H9 (cell line): ENCODE data around the gene DUSP10. TPM values are rescaled to one million over a fixed set of nuclear protein-coding genes. Genes with fewer than 3 reads are reported as not detected.

Source experiments
- DNase-seq: peaks from one replicate; pipeline ENCODE4 v3.0.0-alpha.2; 2017
- H2AFZ ChIP-seq: one replicate; pipeline ENCODE4 v1.6.1; 2013; ENCODE audit warnings: mild to moderate bottlenecking, low read length, control low read depth, moderate library complexity
- H2AK5ac ChIP-seq: 2 replicates; pipeline ENCODE4 v1.6.1; 2013; ENCODE audit warnings: low read length, control low read depth, mixed read lengths; ENCODE audit not compliant: insufficient read length
- H2BK120ac ChIP-seq: one replicate; pipeline ENCODE4 v1.6.1; 2013; ENCODE audit warnings: low read depth, mild to moderate bottlenecking, low read length, control low read depth, inconsistent platforms; ENCODE audit not compliant: poor library complexity, severe bottlenecking
- H2BK12ac ChIP-seq: 2 replicates; pipeline ENCODE4 v1.6.1; 2013; ENCODE audit warnings: low read length, control low read depth, mixed read lengths, low read depth; ENCODE audit not compliant: insufficient read length
- H2BK15ac ChIP-seq: 2 replicates; pipeline ENCODE4 v1.6.1; 2013; ENCODE audit warnings: low read depth, low read length, control low read depth
- H2BK20ac ChIP-seq: one replicate; pipeline ENCODE4 v1.6.1; 2013; ENCODE audit warnings: low read depth, mild to moderate bottlenecking, low read length, control low read depth, inconsistent platforms; ENCODE audit not compliant: poor library complexity, severe bottlenecking
- H2BK5ac ChIP-seq: 2 replicates; pipeline ENCODE4 v1.6.1; 2013; ENCODE audit warnings: low read length, control low read depth, mixed read lengths; ENCODE audit not compliant: insufficient read length
- H3K14ac ChIP-seq: 2 replicates; pipeline ENCODE4 v1.6.1; 2013; ENCODE audit warnings: low read length, control low read depth; ENCODE audit not compliant: insufficient read depth
- H3K18ac ChIP-seq: 2 replicates; pipeline ENCODE4 v1.6.1; 2013; ENCODE audit warnings: low read depth, mild to moderate bottlenecking, mixed read lengths, low read length, control low read depth; ENCODE audit not compliant: insufficient read length
- H3K23ac ChIP-seq: 2 replicates; pipeline ENCODE4 v1.6.1; 2013; ENCODE audit warnings: low read length, control low read depth, mixed read lengths, low read depth; ENCODE audit not compliant: insufficient read length
- H3K23me2 ChIP-seq: 2 replicates; pipeline ENCODE4 v1.6.1; 2013; ENCODE audit warnings: low read depth, mild to moderate bottlenecking, mixed read lengths, low read length, control low read depth; ENCODE audit not compliant: insufficient read length, poor library complexity, severe bottlenecking
- H3K27ac ChIP-seq: 2 replicates; pipeline ENCODE4 v1.5.1; 2013; ENCODE audit warnings: low read length, control low read depth, mixed read lengths, low read depth; ENCODE audit not compliant: insufficient read length
- H3K27me3 ChIP-seq: 2 replicates; pipeline ENCODE4 v1.6.1; 2013; ENCODE audit warnings: low read length, control low read depth, inconsistent platforms; ENCODE audit not compliant: insufficient read depth
- H3K4ac ChIP-seq: 2 replicates; pipeline ENCODE4 v1.6.1; 2013; ENCODE audit warnings: low read depth, mild to moderate bottlenecking, control low read depth, inconsistent platforms, low read length, moderate library complexity
- H3K4me1 ChIP-seq: 2 replicates; pipeline ENCODE4 v1.6.1; 2013; ENCODE audit warnings: low read length, control low read depth, inconsistent platforms; ENCODE audit not compliant: insufficient read depth
- H3K4me2 ChIP-seq: 2 replicates; pipeline ENCODE4 v1.6.1; 2013; ENCODE audit warnings: low read length, control low read depth, mixed read lengths; ENCODE audit not compliant: insufficient read length, insufficient read depth
- H3K56ac ChIP-seq: 2 replicates; pipeline ENCODE4 v1.6.1; 2013; ENCODE audit warnings: low read depth, mild to moderate bottlenecking, mixed read lengths, low read length, control low read depth; ENCODE audit not compliant: insufficient read length
- H3K79me1 ChIP-seq: 2 replicates; pipeline ENCODE4 v1.6.1; 2013; ENCODE audit warnings: low read depth, mild to moderate bottlenecking, moderate library complexity, low read length, control low read depth, inconsistent platforms; ENCODE audit not compliant: insufficient read depth, poor library complexity, severe bottlenecking
- H3K79me2 ChIP-seq: 2 replicates; pipeline ENCODE4 v1.6.1; 2013; ENCODE audit warnings: low read length, control low read depth, inconsistent platforms; ENCODE audit not compliant: insufficient read depth
- H3K9ac ChIP-seq: 2 replicates; pipeline ENCODE4 v1.6.1; 2013; ENCODE audit warnings: low read length, control low read depth, mixed read lengths; ENCODE audit not compliant: insufficient read length; ENCODE audit errors: extremely low read depth
- H3K9me3 ChIP-seq: one replicate; pipeline ENCODE4 v1.6.1; 2013; ENCODE audit warnings: low read depth, low read length, inconsistent platforms; ENCODE audit not compliant: control insufficient read depth
- H3T11ph ChIP-seq: one replicate; pipeline ENCODE4 v1.6.1; 2013; ENCODE audit warnings: mild to moderate bottlenecking, low read length, control low read depth, inconsistent platforms
- H4K20me1 ChIP-seq: one replicate; pipeline ENCODE4 v1.6.1; 2013; ENCODE audit not compliant: control insufficient read depth, insufficient read length, insufficient read depth
- H4K5ac ChIP-seq: 2 replicates; pipeline ENCODE4 v1.6.1; 2013; ENCODE audit warnings: low read depth, mild to moderate bottlenecking, mixed read lengths, low read length, control low read depth; ENCODE audit not compliant: insufficient read length
- H4K8ac ChIP-seq: replicated peaks from 2 replicates; pipeline ENCODE4 v1.6.1; 2013; ENCODE audit warnings: low read length, control low read depth, mixed read lengths, low read depth; ENCODE audit not compliant: insufficient read length
- H4K91ac ChIP-seq: 2 replicates; pipeline ENCODE4 v1.6.1; 2013; ENCODE audit warnings: low read depth, mild to moderate bottlenecking, moderate library complexity, mixed read lengths, low read length, control low read depth; ENCODE audit not compliant: insufficient read length
- H3K27ac Mint-ChIP-seq, 3 experiments: 2 replicates in 2 of 3; 3 replicates in 1 of 3; pipeline ENCODE4 v1.8.0; 2020 to 2021; ENCODE audit warnings: mixed read lengths in 3 of 3, mild to moderate bottlenecking in 1 of 3, moderate library complexity in 1 of 3
- H3K27me3 Mint-ChIP-seq: 2 replicates; pipeline ENCODE4 v1.8.0; 2021; ENCODE audit warnings: low read depth, mild to moderate bottlenecking, moderate library complexity, mixed read lengths
- H3K36me3 Mint-ChIP-seq, 3 experiments: 2 replicates in 2 of 3; 3 replicates in 1 of 3; pipeline ENCODE4 v1.8.0; 2020 to 2021; ENCODE audit warnings: low read depth in 3 of 3, mixed read lengths in 3 of 3; ENCODE audit not compliant: insufficient read depth in 1 of 3
- H3K4me1 Mint-ChIP-seq, 2 experiments: 2 replicates each; pipeline ENCODE4 v1.8.0; 2020; ENCODE audit warnings: mixed read lengths in 2 of 2
- H3K4me3 Mint-ChIP-seq, 2 experiments: 2 replicates in 1 of 2; 3 replicates in 1 of 2; pipeline ENCODE4 v1.8.0; 2020 to 2021; ENCODE audit warnings: mild to moderate bottlenecking in 2 of 2, mixed read lengths in 2 of 2, moderate library complexity in 1 of 2
- H3K9me3 Mint-ChIP-seq, 2 experiments: 2 replicates in 1 of 2; 3 replicates in 1 of 2; pipeline ENCODE4 v1.8.0; 2020; ENCODE audit warnings: mild to moderate bottlenecking in 2 of 2, mixed read lengths in 2 of 2, moderate library complexity in 1 of 2
- WGBS: extraction: QIAGEN DNeasy Blood & Tissue Kit; methylation state at CpG from one replicate; pipeline ENCODE4 v1.1.7; 2013; ENCODE audit warnings: missing lambda C conversion rate, low lambda C conversion rate, mixed read lengths; ENCODE audit not compliant: insufficient read length; ENCODE audit errors: extremely low coverage; 5-methylcytosine and 5-hydroxymethylcytosine counted together
- total RNA-seq: library from RNA; stranded (reverse); gene quantifications from 2 replicates; pipeline ENCODE4 v1.2.1, GENCODE V29; 2021
- TF ChIP-seq, protein P1 (sequence below): fragments of 200-600 bp; sonication (generic); conservative IDR thresholded peaks from 3 replicates; pipeline ENCODE4 v1.8.0; 2021; ENCODE audit warnings: antibody characterized with exemption, mild to moderate bottlenecking

Gene DUSP10
- total RNA-seq, 1 experiment from 2014 or later, result 2.0 TPM

DNA sequence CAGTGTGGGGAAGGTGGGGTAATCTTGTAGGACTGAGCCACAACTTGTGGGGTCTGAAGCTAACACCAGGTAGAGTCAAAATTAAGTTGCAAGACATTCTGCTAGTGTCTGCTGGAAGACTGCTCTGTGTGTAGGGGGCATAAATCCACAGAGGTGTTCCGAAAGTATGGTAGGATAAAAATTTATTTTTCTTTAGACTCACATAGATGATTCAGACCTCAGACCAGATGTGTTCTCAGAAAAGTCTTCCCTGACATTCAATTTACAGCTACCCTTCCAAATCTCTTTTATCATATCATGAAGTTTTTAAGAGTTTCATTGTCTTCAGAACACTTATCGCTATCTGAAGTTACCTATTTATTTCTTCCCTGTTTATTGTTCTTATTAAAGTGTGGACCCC, 21.3 kb downstream of the DUSP10 start:
- no peaks in the 10 kb centered on the region for H3K79me2 ChIP-seq
- no peak overlapping the region for H2AFZ ChIP-seq
- no peak overlapping the region for H3T11ph ChIP-seq
- no peak overlapping the region for H2BK12ac ChIP-seq
- H3K27ac ChIP-seq, result no peak overlapping the region
- H3K23me2 ChIP-seq, result no peaks in the 10 kb centered on the region
- peaks cover 11 to 26% (median 26%) of the 10 kb centered on the region in 3 experiments for H3K36me3 Mint-ChIP-seq
- H3K9me3 Mint-ChIP-seq, result peaks cover 19 to 20% of the 10 kb centered on the region in 2 experiments
- H3K18ac ChIP-seq, result no peak overlapping the region
- no peak overlapping the region for H2BK120ac ChIP-seq
- no peak overlapping the region for H2BK15ac ChIP-seq
- no peak overlapping the region for H3K4me2 ChIP-seq
- no peak overlapping the region for H3K56ac ChIP-seq
- TF ChIP-seq, protein P1, sequence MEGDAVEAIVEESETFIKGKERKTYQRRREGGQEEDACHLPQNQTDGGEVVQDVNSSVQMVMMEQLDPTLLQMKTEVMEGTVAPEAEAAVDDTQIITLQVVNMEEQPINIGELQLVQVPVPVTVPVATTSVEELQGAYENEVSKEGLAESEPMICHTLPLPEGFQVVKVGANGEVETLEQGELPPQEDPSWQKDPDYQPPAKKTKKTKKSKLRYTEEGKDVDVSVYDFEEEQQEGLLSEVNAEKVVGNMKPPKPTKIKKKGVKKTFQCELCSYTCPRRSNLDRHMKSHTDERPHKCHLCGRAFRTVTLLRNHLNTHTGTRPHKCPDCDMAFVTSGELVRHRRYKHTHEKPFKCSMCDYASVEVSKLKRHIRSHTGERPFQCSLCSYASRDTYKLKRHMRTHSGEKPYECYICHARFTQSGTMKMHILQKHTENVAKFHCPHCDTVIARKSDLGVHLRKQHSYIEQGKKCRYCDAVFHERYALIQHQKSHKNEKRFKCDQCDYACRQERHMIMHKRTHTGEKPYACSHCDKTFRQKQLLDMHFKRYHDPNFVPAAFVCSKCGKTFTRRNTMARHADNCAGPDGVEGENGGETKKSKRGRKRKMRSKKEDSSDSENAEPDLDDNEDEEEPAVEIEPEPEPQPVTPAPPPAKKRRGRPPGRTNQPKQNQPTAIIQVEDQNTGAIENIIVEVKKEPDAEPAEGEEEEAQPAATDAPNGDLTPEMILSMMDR, result no peak
- H3K4me1 Mint-ChIP-seq, result peaks cover 41 to 51% of the 10 kb centered on the region in 2 experiments
- H3K9ac ChIP-seq, result no peak overlapping the region
- H3K27me3 Mint-ChIP-seq, result peaks cover 26% of the 10 kb centered on the region
- peaks cover 15% of the 10 kb centered on the region for H3K27me3 ChIP-seq
- no peak overlapping the region for H3K14ac ChIP-seq
- H4K8ac ChIP-seq, result no peak overlapping the region
- no peak for DNase-seq
- H3K23ac ChIP-seq, result no peak overlapping the region
- H4K5ac ChIP-seq, result no peak overlapping the region
- no CpG with 5 or more reads among the region's 2 CpGs for WGBS
- no peaks in the 10 kb centered on the region for H3K79me1 ChIP-seq
- no peak overlapping the region for H3K27ac Mint-ChIP-seq
- H3K4ac ChIP-seq, result no peak overlapping the region
- H4K20me1 ChIP-seq, result no peaks in the 10 kb centered on the region
- no peaks in the 10 kb centered on the region for H3K9me3 ChIP-seq
- H2BK20ac ChIP-seq, result no peak overlapping the region
- no peak overlapping the region for H2AK5ac ChIP-seq
- peaks cover 12% of the 10 kb centered on the region; the same call in 1 of the 2 replicates for H3K4me1 ChIP-seq
- no peak overlapping the region for H2BK5ac ChIP-seq
- no peak overlapping the region for H4K91ac ChIP-seq
- no peak overlapping the region for H3K4me3 Mint-ChIP-seq
